HepG2 (cell line): ENCODE measurements around the gene COL9A1. TPM values are rescaled to one million over a fixed set of nuclear protein-coding genes. Genes with fewer than 3 reads are reported as not detected.

ENCODE experiments used
- ATAC-seq: fragments of 200-7000 bp; cut with Tn5 transposase; 3 replicates; pipeline ENCODE4 v1.9.1; 2020; ENCODE audit warnings: mild to moderate bottlenecking, moderate library complexity
- BruUV-seq: library from RNA; stranded (reverse); fragments of 400-500 nt; replicated peaks from 2 replicates; lab custom pipeline; 2021; lab: Mats Ljungman, UMichigan
- CTCF ChIA-PET: fragments of 300-600 bp; formaldehyde crosslinking; extraction: SDS; loops from one replicate; lab custom pipeline; 2021; ENCODE audit warnings: low total read pairs, inconsistent platforms, low intra/inter-chr PET ratio; lab: Yijun Ruan, JAX
- POLR2A ChIA-PET: fragments of 350-600 bp; sonication (Branson Sonifier 250); formaldehyde crosslinking; loops from one replicate; lab custom pipeline; 2020; ENCODE audit warnings: antibody characterized with exemption, inconsistent platforms; lab: Yijun Ruan, JAX
- DNase-seq: peaks from one replicate; pipeline ENCODE4 v3.0.0-alpha.2; 2015; ENCODE audit warnings: low spot score
- FAIRE-seq: peaks from 3 replicates; lab custom pipeline; 2011; peaks lifted over from hg19 to GRCh38; lab: Jason Lieb, UNC
- H2AFZ ChIP-seq: one replicate; pipeline ENCODE4 v1.6.1; 2011; ENCODE audit warnings: low read length, inconsistent platforms
- H3K27ac ChIP-seq: fragments of 300-600 bp; 3 replicates; pipeline ENCODE4 v1.8.0; 2011; ENCODE audit warnings: mixed run types, mild to moderate bottlenecking, mixed read lengths, low read length, inconsistent platforms; ENCODE audit not compliant: insufficient read depth; ENCODE audit errors: extremely low read length
- H3K27me3 ChIP-seq, 2 experiments: fragments of 200-600 bp in 1 of 2; 2 replicates in 1 of 2; 3 replicates in 1 of 2; pipeline versions ENCODE4 v1.6.0 to v1.8.0; 2011; ENCODE audit warnings: low read length in 2 of 2, mild to moderate bottlenecking in 2 of 2, moderate library complexity in 2 of 2, inconsistent platforms in 1 of 2; ENCODE audit not compliant: insufficient read depth in 2 of 2, control insufficient read depth in 1 of 2
- H3K36me3 ChIP-seq, 2 experiments: fragments of 200-600 bp in 1 of 2; replicated peaks in 1 of 2; 2 replicates in 1 of 2; 3 replicates in 1 of 2; pipeline versions ENCODE4 v1.5.1 to v1.8.0; 2011; ENCODE audit warnings: low read length in 2 of 2, inconsistent platforms in 1 of 2; ENCODE audit not compliant: insufficient read depth in 2 of 2, control insufficient read depth in 1 of 2
- H3K4me1 ChIP-seq: 2 replicates; pipeline ENCODE4 v1.5.1; 2012; ENCODE audit warnings: low read length, inconsistent platforms; ENCODE audit not compliant: insufficient read depth
- H3K4me2 ChIP-seq: 2 replicates; pipeline ENCODE4 v1.6.0; 2011; ENCODE audit warnings: low read depth, low read length, inconsistent platforms
- H3K4me3 ChIP-seq, 3 experiments: fragments of 200-600 bp in 1 of 3; sonication (generic), shearing (Covaris generic) in 1 of 3; replicated peaks in 1 of 3; 2 replicates each; pipeline ENCODE4 v1.5.1; 2011 to 2016; ENCODE audit warnings: low read length in 3 of 3, inconsistent platforms in 2 of 3, low read depth in 2 of 3, mild to moderate bottlenecking in 2 of 3, control low read depth in 1 of 3, mixed read lengths in 1 of 3; ENCODE audit not compliant: insufficient read depth in 1 of 3
- H3K79me2 ChIP-seq: one replicate; pipeline ENCODE4 v1.6.1; 2011; ENCODE audit warnings: low read length, inconsistent platforms; ENCODE audit not compliant: insufficient read depth
- H3K9ac ChIP-seq: 2 replicates; pipeline ENCODE4 v1.6.0; 2011; ENCODE audit warnings: mild to moderate bottlenecking, low read depth, low read length, inconsistent platforms; ENCODE audit not compliant: insufficient read depth
- H3K9me3 ChIP-seq: 2 replicates; pipeline ENCODE4 v1.5.1; 2012; ENCODE audit warnings: mild to moderate bottlenecking, low read length
- H4K20me1 ChIP-seq: 2 replicates; pipeline ENCODE4 v1.6.0; 2011; ENCODE audit warnings: inconsistent platforms, mild to moderate bottlenecking, low read length, moderate library complexity; ENCODE audit not compliant: insufficient read depth
- ASH2L ChIP-seq: fragments of 300-600, 200-600 bp; sonication (generic); IDR thresholded peaks from 2 replicates; pipeline ENCODE4 v1.7.0; 2017; ENCODE audit warnings: low read depth, mild to moderate bottlenecking, moderate library complexity, mixed read lengths, low read length; ENCODE audit not compliant: insufficient read length
- CEBPB ChIP-seq: IDR thresholded peaks from 2 replicates; pipeline ENCODE4 v1.6.1; 2011; ENCODE audit warnings: low read depth, low read length, improper control_type of control experiment, borderline replicate concordance
- DPF2 ChIP-seq: sonication (generic); formaldehyde crosslinking; IDR thresholded peaks from 2 replicates; pipeline ENCODE4 v1.4.0; 2020; ENCODE audit warnings: mild to moderate bottlenecking, low read depth, missing genetic modification reagents, borderline replicate concordance
- EHMT2 ChIP-seq: fragments of 200-600 bp; sonication (generic); IDR thresholded peaks from 2 replicates; pipeline ENCODE4 v1.7.0; 2017; ENCODE audit warnings: antibody characterized with exemption, low read depth, low read length, borderline replicate concordance
- FIP1L1 ChIP-seq: fragments of 200-400 bp; formaldehyde crosslinking; IDR thresholded peaks from 2 replicates; pipeline ENCODE4 v1.6.1; 2018; ENCODE audit warnings: low read depth, mild to moderate bottlenecking, low read length, moderate library complexity, borderline replicate concordance; ENCODE audit not compliant: insufficient read depth
- HNF1B ChIP-seq: sonication (generic); formaldehyde crosslinking; IDR thresholded peaks from 2 replicates; pipeline ENCODE4 v1.5.1; 2020; ENCODE audit warnings: mild to moderate bottlenecking, moderate library complexity, missing genetic modification reagents
- HNRNPH1 ChIP-seq: fragments of 200-400 bp; formaldehyde crosslinking; optimal IDR thresholded peaks from 2 replicates; pipeline ENCODE3; 2017; ENCODE audit warnings: mild to moderate bottlenecking, low read depth, low read length
- NFRKB ChIP-seq: fragments of 450-650 bp; IDR thresholded peaks from 2 replicates; pipeline ENCODE4 v1.6.1; 2017
- RELA ChIP-seq: sonication (generic); formaldehyde crosslinking; IDR thresholded peaks from 2 replicates; pipeline ENCODE4 v1.4.0; 2020; ENCODE audit warnings: missing genetic modification reagents
- REXO4 ChIP-seq: sonication (generic); formaldehyde crosslinking; IDR thresholded peaks from 2 replicates; pipeline ENCODE4 v1.8.0; 2022; ENCODE audit warnings: missing genetic modification reagents, mild to moderate bottlenecking, borderline replicate concordance
- TMF1 ChIP-seq: sonication (generic); formaldehyde crosslinking; IDR thresholded peaks from 2 replicates; pipeline ENCODE4 v1.8.1; 2022; ENCODE audit warnings: low read depth, missing genetic modification reagents
- U2AF2 ChIP-seq: fragments of 200-400 bp; formaldehyde crosslinking; IDR thresholded peaks from 2 replicates; pipeline ENCODE4 v1.6.1; 2017; ENCODE audit warnings: low read depth, mild to moderate bottlenecking, low read length
- ZBTB43 ChIP-seq: sonication (generic); formaldehyde crosslinking; conservative IDR thresholded peaks from 2 replicates; pipeline ENCODE4 v1.4.0; 2020; ENCODE audit warnings: missing genetic modification reagents
- ZNF430 ChIP-seq: sonication (generic); formaldehyde crosslinking; IDR thresholded peaks from 2 replicates; pipeline ENCODE4 v1.9.0; 2021; ENCODE audit warnings: mild to moderate bottlenecking, missing genetic modification reagents
- ZNF572 ChIP-seq: sonication (generic); formaldehyde crosslinking; IDR thresholded peaks from 2 replicates; pipeline ENCODE4 v1.5.1; 2020; ENCODE audit warnings: mild to moderate bottlenecking, missing genetic modification reagents
- ZSCAN22 ChIP-seq: sonication (generic); formaldehyde crosslinking; IDR thresholded peaks from 2 replicates; pipeline ENCODE4 v1.4.0; 2020; ENCODE audit warnings: mild to moderate bottlenecking, missing genetic modification reagents
- WGBS: methylation state at CpG from one replicate; pipeline ENCODE4 v1.1.6; 2017; ENCODE audit warnings: low lambda C conversion rate; 5-methylcytosine and 5-hydroxymethylcytosine counted together
- in situ Hi-C: cut with HindIII; loops from 2 replicates; pipeline ENCODE4 v1.10.0; 2017; ENCODE audit warnings: low pct_unique_long_range_greater_than_20kb; ENCODE audit not compliant: extremely low pct_ligation_motif_present
- intact Hi-C: fragments of 100-400 bp; cut with micrococcal nuclease; formaldehyde crosslinking; loops from one replicate; pipeline ENCODE4 v1.10.0; 2022; ENCODE audit not compliant: unreplicated experiment
- polyA plus RNA-seq, 8 experiments: library from polyadenylated mRNA; depleted of rRNA in 3 of 8; stranded (reverse) in 7 of 8; unstranded in 1 of 8; fragments of >200 nt; fragmentation: Illumina TruSeq in 4 of 8; extraction: Trizol in 4 of 8; gene quantifications; 2 replicates each; pipeline versions ENCODE4 v1.2.1 to v1.2.3, GENCODE V29; 2011 to 2016; ENCODE audit warnings: low read depth in 4 of 8, missing spikeins in 1 of 8, mixed read lengths in 1 of 8; ENCODE audit not compliant: insufficient read depth in 1 of 8
- total RNA-seq, 5 experiments: library from RNA; depleted of rRNA; stranded (reverse); fragments of >200 nt; fragmentation: Illumina TruSeq; extraction: Trizol; gene quantifications; 2 replicates each; pipeline ENCODE4 v1.2.3, GENCODE V29; 2016; ENCODE audit warnings: low read depth in 1 of 5

COL9A1 gene
- total and polyA plus RNA-seq, 2 of the 13 experiments (the other 11 are each of a cell fraction or from before 2014, with no cell fraction given), result 0.08 TPM; not detected in 1

- POLR2A ChIA-PET, result no interaction called here
- H3K4me2 ChIP-seq, result no peak overlapping the region
- H3K4me3 ChIP-seq, result no peak overlapping the region
- 4% methylated on average over 4 of the region's 4 CpGs for WGBS
- DNase-seq, result no peak
- H2AFZ ChIP-seq, result no peak overlapping the region
- no peak for ATAC-seq
- H3K4me1 ChIP-seq, result no peaks in the 10 kb centered on the region
- in situ Hi-C loops, result no loop called here
- no peak overlapping the region for H3K27ac ChIP-seq
- no peak overlapping the region for H3K9ac ChIP-seq
- intact Hi-C loops, result loop anchor here (5.0 kb wide), 1 partner anchor 568 kb away; no protein-coding TSS in a partner anchor
- CTCF ChIA-PET, result no interaction called here
- H3K36me3 ChIP-seq, result no peaks in the 10 kb centered on the region
- H4K20me1 ChIP-seq, result no peaks in the 10 kb centered on the region
- H3K9me3 ChIP-seq, result no peaks in the 10 kb centered on the region
- no TSS peak for BruUV-seq
- TF ChIP-seq ZSCAN22 (CRISPR knock-in tag) (no peak), REXO4 (CRISPR knock-in tag) (no peak), TMF1 (no peak), RELA (CRISPR knock-in tag) (no peak), NFRKB (no peak), ZBTB43 (CRISPR knock-in tag) (no peak), ZNF430 (CRISPR knock-in tag) (no peak), ASH2L (no peak), FIP1L1 (no peak), HNF1B (CRISPR knock-in tag) (no peak), EHMT2 (no peak), ZNF572 (CRISPR knock-in tag) (no peak), HNRNPH1 (no peak), DPF2 (CRISPR knock-in tag) (no peak), U2AF2 (no peak), CEBPB (no peak)
- H3K79me2 ChIP-seq, result no peaks in the 10 kb centered on the region
- no peaks in the 10 kb centered on the region for H3K27me3 ChIP-seq
- no peak for FAIRE-seq
These were observed 11.4 kb upstream of the COL9A1 start for GRCh38 chr6:70314296-70314695.
